ENCODE data around the gene CST7. TPM values are rescaled to one million over a fixed set of nuclear protein-coding genes. Genes with fewer than 3 reads are reported as not detected.

CST7 gene
- total RNA-seq, 1 experiment from 2014 or later, result not detected

DNA sequence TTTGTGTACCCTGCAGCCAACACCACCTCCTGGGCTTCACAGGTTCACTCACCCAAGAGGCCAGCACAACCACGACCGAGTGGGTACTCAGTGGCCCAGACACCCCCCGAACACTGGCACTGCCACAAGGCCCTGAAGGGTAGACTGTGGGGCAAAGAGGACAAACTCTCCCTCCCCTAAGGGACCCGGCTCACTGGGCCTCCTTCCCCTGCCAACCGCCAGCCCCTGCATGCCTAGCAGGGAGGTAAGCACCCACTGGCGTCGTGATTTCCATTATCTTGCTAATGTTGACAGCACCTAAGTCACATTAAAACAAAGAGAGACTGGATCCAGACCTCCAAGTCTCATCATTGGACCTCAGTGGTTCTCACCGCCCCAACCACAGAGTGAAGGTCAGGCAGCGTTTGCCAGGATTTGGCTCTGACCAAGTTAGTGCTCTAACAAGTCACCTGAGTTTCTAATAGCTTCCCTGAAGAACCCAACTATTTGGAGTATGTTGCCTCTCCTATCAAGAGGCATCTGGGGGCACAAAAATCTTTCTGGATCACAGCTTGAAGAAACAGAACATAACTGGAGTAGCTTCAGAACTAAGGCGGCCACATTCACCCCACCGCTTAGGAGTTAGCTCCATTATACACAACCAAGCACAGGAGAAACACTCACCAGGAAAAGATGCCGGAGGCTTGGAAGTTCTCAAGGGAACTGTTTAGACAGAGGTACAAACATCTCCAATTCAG is 57.5 kb downstream of the CST7 start (continued):
- TF ChIP-seq, protein P1, sequence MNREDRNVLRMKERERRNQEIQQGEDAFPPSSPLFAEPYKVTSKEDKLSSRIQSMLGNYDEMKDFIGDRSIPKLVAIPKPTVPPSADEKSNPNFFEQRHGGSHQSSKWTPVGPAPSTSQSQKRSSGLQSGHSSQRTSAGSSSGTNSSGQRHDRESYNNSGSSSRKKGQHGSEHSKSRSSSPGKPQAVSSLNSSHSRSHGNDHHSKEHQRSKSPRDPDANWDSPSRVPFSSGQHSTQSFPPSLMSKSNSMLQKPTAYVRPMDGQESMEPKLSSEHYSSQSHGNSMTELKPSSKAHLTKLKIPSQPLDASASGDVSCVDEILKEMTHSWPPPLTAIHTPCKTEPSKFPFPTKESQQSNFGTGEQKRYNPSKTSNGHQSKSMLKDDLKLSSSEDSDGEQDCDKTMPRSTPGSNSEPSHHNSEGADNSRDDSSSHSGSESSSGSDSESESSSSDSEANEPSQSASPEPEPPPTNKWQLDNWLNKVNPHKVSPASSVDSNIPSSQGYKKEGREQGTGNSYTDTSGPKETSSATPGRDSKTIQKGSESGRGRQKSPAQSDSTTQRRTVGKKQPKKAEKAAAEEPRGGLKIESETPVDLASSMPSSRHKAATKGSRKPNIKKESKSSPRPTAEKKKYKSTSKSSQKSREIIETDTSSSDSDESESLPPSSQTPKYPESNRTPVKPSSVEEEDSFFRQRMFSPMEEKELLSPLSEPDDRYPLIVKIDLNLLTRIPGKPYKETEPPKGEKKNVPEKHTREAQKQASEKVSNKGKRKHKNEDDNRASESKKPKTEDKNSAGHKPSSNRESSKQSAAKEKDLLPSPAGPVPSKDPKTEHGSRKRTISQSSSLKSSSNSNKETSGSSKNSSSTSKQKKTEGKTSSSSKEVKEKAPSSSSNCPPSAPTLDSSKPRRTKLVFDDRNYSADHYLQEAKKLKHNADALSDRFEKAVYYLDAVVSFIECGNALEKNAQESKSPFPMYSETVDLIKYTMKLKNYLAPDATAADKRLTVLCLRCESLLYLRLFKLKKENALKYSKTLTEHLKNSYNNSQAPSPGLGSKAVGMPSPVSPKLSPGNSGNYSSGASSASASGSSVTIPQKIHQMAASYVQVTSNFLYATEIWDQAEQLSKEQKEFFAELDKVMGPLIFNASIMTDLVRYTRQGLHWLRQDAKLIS (CRISPR knock-in tag; IDR thresholded peaks at IDR 0.05; ENCODE audit: borderline replicate concordance), result no peak
- TF ChIP-seq GRHL2 (CRISPR knock-in tag; IDR thresholded peaks at IDR 0.05; ENCODE audit: insufficient replicate concordance, severe bottlenecking), result no peak

DNA sequence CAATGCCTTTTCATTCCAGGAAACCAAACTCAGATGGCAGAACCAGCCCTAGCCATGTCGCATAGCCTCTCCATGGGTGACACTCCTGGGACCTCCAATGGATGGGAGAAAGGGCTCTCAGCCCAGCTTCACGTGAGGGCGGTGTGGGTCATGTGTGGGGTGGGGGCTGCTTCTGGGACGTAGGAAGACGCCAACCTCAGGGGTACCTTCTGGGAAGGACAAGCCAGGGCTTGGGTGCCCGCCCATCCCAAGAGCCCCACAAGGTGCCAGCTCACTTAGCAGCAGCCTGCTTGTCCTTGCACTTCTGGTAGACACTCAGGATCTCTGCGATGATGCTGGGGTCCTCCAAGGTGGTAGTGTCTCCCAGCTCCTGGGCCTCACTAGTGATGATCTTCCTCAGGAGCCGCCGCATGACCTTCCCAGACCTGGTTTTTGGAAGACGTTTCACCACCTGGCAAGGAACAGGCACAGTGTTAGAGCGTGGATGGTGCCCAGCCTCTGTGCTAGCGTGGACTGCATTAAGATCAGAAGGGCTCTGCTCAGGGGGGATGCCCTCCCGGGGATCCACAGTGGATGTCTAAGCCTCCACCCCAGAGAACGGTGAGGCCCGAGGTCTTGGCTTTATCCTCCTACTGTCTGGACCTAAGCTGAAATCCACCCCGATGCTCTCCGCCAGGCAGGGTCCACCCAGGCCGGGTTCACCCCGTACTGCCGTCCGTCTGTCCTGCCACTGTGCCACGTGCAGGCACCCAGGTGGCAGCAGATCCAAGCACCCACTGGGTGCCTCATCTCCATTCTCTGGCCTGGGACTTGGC is 58.6 kb downstream of the CST7 start:
- H3K4me3 Mint-ChIP-seq, result no peak overlapping the region
- CTCF ChIA-PET, result no interaction called here
- no peaks in the 10 kb centered on the region for H3K4me1 Mint-ChIP-seq
- no peaks in the 10 kb centered on the region for H3K36me3 Mint-ChIP-seq
- H3K9me3 Mint-ChIP-seq, result peaks cover 4% of the 10 kb centered on the region
- DNase-seq (ENCODE audit: low spot score) (no peak), ATAC-seq (no peak)
- POLR2A ChIA-PET, result no interaction called here
- H3K27ac Mint-ChIP-seq, result no peak overlapping the region
- H3K27me3 Mint-ChIP-seq (ENCODE audit: low read depth), result peaks cover 4% of the 10 kb centered on the region; the same call in 1 of the 2 replicates
- TF ChIP-seq, protein P2, sequence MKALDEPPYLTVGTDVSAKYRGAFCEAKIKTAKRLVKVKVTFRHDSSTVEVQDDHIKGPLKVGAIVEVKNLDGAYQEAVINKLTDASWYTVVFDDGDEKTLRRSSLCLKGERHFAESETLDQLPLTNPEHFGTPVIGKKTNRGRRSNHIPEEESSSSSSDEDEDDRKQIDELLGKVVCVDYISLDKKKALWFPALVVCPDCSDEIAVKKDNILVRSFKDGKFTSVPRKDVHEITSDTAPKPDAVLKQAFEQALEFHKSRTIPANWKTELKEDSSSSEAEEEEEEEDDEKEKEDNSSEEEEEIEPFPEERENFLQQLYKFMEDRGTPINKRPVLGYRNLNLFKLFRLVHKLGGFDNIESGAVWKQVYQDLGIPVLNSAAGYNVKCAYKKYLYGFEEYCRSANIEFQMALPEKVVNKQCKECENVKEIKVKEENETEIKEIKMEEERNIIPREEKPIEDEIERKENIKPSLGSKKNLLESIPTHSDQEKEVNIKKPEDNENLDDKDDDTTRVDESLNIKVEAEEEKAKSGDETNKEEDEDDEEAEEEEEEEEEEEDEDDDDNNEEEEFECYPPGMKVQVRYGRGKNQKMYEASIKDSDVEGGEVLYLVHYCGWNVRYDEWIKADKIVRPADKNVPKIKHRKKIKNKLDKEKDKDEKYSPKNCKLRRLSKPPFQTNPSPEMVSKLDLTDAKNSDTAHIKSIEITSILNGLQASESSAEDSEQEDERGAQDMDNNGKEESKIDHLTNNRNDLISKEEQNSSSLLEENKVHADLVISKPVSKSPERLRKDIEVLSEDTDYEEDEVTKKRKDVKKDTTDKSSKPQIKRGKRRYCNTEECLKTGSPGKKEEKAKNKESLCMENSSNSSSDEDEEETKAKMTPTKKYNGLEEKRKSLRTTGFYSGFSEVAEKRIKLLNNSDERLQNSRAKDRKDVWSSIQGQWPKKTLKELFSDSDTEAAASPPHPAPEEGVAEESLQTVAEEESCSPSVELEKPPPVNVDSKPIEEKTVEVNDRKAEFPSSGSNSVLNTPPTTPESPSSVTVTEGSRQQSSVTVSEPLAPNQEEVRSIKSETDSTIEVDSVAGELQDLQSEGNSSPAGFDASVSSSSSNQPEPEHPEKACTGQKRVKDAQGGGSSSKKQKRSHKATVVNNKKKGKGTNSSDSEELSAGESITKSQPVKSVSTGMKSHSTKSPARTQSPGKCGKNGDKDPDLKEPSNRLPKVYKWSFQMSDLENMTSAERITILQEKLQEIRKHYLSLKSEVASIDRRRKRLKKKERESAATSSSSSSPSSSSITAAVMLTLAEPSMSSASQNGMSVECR (CRISPR knock-in tag; IDR thresholded peaks at IDR 0.05; ENCODE audit: borderline replicate concordance), result no peak
- TF ChIP-seq, protein P3, sequence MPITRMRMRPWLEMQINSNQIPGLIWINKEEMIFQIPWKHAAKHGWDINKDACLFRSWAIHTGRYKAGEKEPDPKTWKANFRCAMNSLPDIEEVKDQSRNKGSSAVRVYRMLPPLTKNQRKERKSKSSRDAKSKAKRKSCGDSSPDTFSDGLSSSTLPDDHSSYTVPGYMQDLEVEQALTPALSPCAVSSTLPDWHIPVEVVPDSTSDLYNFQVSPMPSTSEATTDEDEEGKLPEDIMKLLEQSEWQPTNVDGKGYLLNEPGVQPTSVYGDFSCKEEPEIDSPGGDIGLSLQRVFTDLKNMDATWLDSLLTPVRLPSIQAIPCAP (CRISPR knock-in tag; IDR thresholded peaks at IDR 0.05), result no peak
- TF ChIP-seq, protein P4, sequence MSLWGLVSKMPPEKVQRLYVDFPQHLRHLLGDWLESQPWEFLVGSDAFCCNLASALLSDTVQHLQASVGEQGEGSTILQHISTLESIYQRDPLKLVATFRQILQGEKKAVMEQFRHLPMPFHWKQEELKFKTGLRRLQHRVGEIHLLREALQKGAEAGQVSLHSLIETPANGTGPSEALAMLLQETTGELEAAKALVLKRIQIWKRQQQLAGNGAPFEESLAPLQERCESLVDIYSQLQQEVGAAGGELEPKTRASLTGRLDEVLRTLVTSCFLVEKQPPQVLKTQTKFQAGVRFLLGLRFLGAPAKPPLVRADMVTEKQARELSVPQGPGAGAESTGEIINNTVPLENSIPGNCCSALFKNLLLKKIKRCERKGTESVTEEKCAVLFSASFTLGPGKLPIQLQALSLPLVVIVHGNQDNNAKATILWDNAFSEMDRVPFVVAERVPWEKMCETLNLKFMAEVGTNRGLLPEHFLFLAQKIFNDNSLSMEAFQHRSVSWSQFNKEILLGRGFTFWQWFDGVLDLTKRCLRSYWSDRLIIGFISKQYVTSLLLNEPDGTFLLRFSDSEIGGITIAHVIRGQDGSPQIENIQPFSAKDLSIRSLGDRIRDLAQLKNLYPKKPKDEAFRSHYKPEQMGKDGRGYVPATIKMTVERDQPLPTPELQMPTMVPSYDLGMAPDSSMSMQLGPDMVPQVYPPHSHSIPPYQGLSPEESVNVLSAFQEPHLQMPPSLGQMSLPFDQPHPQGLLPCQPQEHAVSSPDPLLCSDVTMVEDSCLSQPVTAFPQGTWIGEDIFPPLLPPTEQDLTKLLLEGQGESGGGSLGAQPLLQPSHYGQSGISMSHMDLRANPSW (CRISPR knock-in tag; conservative IDR thresholded peaks at IDR 0.05; ENCODE audit: low read depth), result no peak
- TF ChIP-seq NFATC4 (CRISPR knock-in tag; IDR thresholded peaks at IDR 0.05) (no peak), GRHL2 (CRISPR knock-in tag; IDR thresholded peaks at IDR 0.05; ENCODE audit: insufficient replicate concordance, severe bottlenecking) (no peak), RELA (CRISPR knock-in tag; IDR thresholded peaks at IDR 0.05; ENCODE audit: borderline replicate concordance) (no peak), SOX15 (CRISPR knock-in tag; IDR thresholded peaks at IDR 0.05) (no peak), PRRX2 (CRISPR knock-in tag; IDR thresholded peaks at IDR 0.05) (no peak), ZNF317 (CRISPR knock-in tag; IDR thresholded peaks at IDR 0.05; ENCODE audit: borderline replicate concordance, low read depth) (no peak), NR2C2 (CRISPR knock-in tag; IDR thresholded peaks at IDR 0.05) (no peak)
- TF ChIP-seq, protein P1 (CRISPR knock-in tag; IDR thresholded peaks at IDR 0.05; ENCODE audit: borderline replicate concordance), result no peak
- TF ChIP-seq, protein P5, sequence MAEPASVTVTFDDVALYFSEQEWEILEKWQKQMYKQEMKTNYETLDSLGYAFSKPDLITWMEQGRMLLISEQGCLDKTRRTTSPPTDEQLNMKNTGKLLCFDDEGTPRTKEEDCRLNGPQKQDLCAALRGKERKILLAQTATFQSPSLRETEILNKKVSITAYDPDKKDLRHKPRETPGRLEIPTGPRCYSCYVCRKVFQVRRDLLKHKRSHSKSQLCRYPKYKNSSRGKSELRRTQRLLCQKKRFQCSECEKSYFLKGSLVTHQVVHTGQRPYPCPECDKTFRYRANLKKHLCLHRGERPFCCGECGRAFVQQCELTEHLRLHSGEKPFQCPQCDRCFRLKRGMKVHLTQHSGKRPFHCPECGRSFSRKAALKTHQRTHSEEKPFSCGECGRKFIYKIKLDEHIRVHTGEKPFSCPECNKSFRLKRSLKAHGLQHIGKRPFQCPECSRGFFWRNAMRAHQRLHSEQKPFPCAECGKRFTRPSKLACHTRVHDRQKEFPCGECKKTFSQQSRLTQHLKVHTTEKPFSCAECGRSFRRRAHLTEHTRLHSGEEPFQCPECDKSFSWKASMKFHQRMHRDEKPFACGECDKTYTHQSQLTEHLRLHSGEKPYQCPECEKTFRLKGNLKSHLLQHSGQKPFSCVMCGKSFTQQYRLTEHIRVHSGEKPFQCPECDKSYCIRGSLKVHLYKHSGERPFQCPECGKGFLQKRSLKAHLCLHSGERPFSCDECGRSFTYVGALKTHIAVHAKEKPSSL (CRISPR knock-in tag; conservative IDR thresholded peaks at IDR 0.05), result no peak
- TF ChIP-seq, protein P6, sequence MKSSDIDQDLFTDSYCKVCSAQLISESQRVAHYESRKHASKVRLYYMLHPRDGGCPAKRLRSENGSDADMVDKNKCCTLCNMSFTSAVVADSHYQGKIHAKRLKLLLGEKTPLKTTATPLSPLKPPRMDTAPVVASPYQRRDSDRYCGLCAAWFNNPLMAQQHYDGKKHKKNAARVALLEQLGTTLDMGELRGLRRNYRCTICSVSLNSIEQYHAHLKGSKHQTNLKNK (CRISPR knock-in tag; IDR thresholded peaks at IDR 0.05), result no peak
